GM18909 (cell line): ENCODE data around the gene EPHA3.

ENCODE experiments used
- ATAC-seq: cut with Tn5 transposase; IDR thresholded peaks from one replicate; pipeline ENCODE4 v1.9.1; 2021; ENCODE audit warnings: mild to moderate bottlenecking; ENCODE audit not compliant: unreplicated experiment, poor library complexity

EPHA3 gene

DNA sequence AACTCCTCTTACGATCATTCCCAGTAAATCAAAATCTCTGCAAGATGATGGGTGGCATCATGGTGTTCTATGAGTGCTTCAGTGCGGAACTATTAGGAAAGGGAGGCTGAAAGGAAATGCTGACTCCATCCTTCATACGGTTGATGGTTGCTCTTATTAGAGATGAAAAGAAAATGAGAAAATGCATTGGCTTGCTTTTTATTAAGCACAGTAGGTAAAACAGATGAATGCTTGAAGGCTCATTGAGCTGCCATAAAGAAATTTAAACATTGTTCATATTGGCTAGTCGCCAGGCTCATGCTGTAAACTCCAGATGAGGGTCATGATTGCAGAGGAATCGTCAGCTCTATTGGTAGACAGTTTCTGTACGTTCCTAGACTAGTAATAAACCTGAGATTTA is 115.8 kb downstream of the EPHA3 start:
- no peak for ATAC-seq

DNA sequence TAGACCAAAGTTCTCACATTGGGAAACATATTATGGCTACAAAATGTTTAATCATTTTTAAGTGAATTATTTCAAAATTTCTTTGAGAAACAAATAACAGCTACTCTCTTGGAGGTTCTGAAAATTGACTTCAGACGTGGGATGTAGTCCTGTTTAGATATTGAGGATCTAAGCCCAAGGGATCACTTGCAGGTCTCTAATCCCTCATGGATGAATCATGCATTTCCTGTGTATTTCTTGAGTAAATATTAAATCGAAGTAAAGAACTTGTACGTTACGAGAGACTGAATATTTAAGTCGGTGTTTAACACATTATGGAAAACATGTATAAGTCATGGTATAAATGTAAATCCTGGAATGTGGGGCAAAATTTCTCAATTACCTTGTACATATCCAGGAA is 119.8 kb downstream of the EPHA3 start:
- ATAC-seq: no peak

DNA sequence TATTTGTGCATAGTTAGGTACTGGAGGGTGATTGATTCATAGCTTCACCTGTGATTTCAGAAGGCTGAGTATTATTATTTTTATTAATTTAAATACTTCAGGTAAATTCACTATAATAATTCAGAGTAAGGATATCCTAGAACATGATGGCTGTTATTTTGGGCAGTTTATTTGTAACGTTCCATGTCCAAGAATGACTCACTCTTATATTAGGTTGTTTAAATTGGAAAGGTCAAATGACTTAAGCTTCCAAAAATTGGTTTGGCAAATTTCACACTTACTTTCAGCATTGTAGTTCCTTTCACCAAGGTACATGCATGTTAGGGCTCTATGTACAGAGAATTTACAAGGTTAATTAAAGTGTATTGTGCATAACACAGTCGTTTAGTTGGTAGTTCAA is 120.2 kb downstream of the EPHA3 start:
- ATAC-seq: no peak

DNA sequence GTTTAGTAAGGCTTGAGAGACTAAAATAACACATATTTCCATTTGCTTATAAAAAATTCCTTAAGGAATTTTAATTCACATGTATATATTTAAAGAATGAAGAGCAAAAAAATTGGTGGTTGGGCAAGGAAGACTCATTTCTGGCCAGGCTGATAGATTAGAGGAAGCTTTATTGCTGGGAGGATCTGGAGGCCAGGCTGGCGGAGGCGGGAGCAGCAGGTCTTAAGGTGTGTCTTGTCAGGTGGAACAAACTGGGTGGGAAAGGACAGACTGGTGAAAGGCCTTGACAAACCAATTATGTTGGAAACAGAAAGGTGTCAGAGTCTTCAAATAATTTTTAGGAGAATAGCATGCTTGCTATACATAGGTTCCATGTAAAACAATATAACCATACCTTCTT is 124.7 kb downstream of the EPHA3 start:
- no peak for ATAC-seq

DNA sequence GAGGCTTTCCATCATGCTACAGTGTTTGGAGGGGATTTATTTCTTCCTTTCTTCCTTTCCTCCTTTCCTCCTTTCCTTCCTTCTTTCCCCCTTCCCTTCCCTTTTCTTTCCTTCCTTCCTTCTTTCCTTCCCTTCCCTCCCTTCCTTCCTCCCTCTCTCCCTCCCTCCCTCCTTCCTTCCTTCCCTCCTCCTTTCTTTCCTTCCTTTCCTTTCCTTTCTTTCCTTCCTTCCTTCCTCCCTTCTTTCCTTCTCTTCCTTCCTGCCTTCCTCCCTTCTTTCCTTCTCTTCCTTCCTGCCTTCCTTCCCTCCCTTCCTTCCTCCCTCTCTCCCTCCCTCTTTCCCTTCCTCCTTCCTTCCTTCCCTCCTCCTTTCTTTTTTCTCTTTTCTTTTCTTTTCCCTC is 127.2 kb downstream of the EPHA3 start:
- ATAC-seq: no peak

DNA sequence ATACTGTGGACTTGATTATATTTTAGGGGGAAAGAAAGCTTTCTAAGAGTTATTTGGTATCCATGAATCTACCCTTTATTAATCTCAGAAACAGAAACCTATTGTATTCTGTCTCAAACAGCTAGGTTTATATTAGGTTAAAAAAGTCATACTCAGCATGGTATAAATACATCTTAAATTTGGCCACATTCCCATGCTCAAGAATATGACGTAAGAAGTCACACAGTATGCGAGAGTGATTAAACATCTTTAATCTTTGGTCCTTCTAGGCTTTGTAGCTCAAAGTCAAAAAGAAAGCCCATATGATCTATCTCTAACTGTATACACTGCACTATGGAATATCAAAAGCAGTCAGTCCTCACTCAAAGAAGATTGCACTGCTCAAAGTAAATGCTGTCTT is 131.4 kb downstream of the EPHA3 start:
- no peak for ATAC-seq

DNA sequence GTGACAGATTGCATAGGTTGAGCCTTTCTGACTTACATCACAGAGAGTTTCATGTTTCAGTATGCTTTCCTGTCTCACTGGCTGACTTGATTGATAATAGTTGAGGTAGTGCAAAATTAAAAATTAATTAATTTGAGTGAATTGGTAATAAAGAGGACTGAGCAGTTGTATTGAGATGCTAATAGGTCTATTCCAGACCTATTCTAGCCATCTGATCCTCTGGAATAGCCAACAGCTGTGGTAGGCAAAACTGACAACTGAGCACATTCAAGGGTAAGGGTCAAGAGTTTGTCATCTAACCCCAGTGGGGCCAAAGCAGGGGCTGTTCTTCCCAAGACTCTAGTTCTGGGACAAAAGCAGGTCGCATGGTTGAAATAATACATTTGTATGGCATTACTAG is 132.4 kb downstream of the EPHA3 start:
- ATAC-seq: no peak

DNA sequence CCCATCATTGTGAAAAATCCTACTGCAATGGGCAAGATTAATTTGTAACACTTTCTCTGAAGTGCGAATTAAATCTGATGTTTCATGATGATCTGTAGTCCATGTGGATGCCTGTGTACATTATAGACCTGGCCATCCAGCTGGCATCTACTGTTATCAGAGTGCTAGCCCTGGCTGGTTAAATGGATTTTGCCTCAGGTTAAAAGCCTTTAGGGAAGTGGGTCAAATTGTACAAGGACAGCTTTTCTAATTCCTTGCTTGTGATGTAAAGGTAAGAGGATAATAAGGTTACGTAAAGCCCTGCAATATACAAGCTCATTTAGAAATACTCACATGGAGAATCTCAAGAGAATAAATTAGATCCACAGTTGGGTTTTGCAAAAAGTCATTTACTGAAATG is 138.2 kb downstream of the EPHA3 start:
- no peak for ATAC-seq

DNA sequence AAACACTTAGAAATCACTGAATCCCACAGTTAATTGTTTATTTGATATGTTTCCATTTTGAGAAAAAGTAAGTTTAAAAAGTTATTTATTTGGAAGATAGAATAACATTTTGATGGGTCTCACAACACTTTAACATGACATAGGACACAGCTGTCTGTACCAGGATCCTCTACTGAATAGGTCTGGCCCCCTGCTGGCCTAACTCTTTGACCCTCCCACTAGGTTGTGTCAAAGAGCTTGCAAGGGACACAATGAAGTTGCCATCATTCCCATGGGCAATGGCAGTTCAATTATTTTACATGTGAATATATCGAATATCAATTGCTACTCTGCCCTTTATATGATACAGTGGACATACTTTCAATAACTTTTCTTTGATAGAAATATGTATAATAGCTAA is 138.9 kb downstream of the EPHA3 start:
- ATAC-seq: no peak

DNA sequence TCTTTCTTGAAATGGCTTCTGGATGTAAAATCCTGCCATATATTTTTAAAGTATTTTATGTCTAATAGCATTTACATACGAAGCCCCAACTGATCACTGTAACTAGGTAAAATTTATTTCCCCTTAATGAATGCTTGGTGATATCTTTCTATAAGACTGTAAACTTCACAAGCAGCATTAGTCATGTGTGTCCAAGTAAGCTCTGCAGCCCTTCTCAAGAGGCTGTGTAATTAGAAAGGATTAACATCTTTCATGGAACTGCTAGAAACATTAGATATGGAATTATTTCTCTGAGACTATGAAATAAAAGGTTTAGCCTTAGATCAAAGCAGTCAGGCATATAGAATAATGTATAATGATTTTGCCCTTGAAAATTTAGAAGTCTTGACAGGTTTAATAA is 143.3 kb downstream of the EPHA3 start:
- ATAC-seq: no peak

DNA sequence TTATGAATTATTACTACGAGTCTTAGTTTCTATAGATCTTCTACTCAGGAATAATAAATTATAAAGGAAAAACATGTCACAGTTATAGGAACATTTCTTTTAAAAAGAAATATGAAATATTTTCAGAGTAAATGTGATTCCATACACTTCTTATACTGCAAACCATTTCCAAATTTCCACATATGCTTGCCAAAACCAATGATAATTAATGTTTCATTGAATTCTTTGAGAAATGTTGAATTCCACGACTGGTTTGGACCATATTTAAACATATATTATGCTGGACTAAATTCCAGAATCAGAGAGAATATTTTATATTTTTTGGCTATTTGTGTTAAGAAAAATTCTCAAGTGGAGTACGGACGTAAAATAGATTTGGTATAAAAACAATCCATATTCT is 144.6 kb downstream of the EPHA3 start:
- ATAC-seq: no peak

DNA sequence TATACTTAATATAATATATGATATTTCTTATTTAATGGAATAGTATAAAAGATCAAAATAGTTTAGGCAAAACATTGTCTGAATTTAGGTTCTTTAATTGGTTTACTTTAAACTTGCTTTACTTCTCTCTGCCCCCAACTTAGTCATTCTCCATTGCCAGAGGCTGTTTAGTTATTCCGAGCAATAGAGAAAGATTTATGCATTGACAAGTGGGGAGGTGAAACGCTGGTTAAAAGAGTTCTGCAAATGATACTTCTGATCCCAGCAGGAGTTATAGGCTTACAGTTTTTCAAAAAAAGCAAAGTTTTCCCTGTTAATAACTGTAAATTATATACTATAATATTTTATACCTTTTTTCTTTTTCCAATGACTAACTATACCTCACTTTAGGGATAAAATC is 145.4 kb downstream of the EPHA3 start:
- no peak for ATAC-seq

DNA sequence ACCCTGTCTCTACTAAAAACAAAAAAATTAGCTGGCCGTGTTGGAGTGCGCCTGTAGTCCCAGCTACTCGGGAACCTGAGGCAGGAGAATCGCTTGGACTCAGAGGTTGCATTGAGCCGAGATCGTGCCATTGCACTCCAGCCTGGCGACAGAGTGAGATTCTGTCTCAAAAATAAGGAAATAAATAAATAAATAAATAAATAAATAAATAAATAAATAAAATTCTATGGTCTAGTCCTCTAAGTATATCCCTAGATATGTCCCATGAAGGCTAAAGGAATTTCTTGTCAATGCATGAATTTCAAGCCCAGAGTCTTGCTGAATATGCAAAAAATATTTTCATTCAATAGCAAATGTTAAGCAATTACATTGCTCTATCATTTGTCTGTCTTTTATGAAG is 149.0 kb downstream of the EPHA3 start:
- ATAC-seq: no peak

DNA sequence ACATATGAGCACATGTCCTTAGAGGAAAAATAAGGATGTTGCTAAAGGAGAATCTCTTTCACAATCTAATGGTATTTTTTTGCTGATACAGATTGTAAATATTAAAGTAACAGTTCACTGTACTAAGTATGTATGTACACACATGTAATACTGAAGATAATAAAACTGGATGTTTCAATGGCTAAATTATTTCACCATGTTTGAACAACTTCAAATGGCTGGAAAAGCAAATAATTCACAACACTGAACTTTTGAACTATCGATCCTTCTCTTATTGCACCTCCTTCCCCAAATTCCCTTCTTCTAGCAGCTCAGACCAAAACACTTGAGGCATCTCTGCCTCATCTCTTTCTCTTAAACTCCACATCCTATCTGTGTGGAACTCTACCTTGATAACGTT is 149.5 kb downstream of the EPHA3 start:
- ATAC-seq: no peak

DNA sequence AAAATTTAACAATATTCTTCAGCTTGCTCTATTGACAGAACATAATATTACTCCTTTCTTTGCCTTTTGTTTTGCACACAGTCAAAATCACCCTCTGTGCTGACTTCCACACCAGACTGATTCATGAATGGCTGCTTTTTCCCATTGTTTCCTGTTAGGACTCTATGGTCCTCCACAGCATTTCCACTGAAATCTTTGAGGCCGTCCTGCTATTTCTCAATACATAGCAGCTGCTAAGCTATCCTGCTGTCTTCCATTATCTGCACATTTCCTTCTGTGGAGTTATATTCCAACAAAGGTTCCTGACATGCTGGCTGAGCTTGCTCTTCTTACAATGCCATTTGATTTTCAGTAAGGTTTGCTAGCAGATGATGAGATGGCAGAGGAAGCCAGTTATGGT is 153.3 kb downstream of the EPHA3 start:
- ATAC-seq: no peak

DNA sequence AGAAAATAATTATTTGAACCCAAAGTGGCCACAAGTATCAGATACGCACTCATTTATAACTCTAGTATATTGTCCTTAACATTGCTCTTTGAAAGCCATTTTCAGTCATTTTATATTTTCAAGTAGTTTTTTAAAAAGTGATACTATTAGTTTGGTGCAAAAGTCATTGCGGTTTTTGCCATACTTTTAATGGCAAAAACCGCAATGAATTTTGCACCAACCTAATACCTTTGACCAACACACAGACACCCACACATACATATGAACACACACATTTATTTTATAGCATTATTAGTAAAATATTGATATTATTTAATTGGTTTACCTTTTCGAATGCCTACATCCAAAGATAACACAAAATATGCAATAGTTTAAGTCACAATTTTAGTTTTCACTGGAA is 154.3 kb downstream of the EPHA3 start:
- no peak for ATAC-seq

DNA sequence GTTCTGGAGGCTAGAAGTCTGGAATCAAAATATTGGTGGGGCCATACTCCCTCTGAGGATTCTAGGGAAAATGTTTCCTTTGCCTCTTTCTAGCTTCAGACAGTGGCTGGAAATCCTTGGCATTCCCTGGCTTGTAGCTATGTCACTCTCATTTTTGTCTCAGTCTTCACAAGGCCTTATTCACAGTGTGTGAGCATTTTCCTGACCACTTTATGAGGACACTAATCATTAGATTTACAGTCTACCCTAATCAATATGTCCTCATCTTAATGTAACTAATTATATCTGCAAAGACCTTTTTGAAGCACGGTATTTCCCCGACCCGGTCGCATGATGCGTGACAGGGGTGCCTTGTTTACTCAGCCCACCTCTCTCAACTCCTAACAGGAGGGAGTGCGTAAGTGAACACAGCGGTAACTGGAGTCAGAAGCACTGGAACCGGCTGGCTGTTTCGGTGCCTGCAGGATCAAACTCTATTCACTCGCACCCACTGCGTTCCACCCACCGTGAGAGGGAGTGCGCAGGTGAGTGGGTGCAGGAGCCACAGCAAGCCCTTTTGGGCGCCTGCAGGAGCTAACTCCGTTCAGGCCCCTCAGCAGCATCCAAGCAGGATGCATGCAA is 155.0 kb downstream of the EPHA3 start:
- ATAC-seq: no peak

DNA sequence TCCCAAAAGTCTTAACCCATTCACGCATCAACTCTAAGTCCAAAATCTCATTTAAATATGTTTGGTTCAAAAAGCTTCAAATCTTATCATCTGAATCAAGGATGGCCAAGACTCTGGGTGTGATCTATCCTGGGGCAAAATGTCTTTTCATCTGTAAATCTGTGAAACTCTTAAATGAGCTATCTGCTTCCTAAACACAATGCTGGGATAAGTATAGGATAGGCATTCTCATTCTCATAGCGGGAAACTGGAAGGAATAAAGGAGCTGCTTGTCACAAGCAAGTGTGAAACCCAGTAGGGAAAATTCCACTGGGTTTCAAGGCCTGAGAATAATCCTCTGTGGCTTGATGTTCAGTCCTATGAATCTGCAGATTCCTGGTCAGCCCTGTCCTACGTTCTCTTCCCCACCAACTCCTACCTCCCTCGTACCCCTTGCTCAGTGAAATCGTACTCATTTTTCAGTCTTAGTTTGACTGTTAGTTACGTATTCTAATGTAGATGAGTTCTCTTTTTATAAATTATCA is 156.7 kb downstream of the EPHA3 start:
- no peak for ATAC-seq

DNA sequence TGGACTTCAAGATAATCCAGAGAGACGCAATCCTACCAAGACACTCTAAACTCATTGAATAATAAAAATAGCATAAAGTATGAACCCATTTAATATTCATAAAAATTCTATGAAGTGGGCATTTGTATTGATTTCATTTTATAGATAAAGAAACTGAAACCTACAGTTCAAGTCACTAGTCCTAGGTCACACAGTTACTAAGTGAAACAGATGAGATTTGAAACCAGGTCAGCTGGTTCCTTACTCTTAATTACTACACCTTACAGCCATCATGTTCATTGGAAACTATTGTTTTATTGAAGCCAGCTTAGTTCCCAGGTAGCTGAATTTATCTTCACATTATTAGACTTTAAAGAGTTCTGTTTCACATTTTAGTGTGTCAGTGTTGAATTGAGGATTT is 158.7 kb downstream of the EPHA3 start:
- no peak for ATAC-seq

DNA sequence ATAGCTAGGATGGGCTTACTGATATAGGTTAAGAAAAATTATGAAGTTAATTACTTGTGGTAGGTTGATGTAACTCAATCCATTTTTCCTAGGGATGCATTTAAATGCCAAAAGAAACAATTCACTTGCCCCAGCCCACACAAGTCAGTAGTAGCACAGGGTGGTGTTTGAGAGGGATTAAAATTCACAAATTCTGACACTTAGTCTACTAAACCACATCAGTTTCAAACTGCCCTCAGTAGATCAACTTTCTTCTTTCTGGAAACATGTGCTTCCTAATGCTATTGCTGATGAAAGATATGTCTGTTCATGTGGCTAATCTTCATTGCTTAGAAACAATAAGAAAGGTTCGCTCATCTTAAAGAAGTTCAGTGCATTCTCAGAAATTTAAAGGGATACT is 160.6 kb downstream of the EPHA3 start:
- no peak for ATAC-seq

DNA sequence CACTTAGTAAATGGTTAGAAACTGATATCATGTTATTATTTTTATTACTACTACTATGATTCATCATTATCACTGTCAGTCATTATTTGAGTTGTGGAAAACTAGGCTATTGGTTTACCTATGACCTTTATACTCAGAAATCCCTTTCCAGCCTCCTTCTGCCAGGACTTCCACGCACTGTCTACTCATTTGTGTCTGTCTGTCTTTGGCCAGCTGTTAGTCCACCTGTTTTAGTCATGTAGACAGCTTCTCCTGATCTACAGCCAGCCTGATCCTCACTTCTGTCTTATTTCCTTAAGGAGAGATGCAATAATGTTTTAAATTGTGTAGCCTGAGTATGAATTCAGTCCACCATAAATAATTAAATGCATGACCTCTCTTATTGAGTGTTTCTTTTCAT is 162.8 kb downstream of the EPHA3 start:
- ATAC-seq: no peak

DNA sequence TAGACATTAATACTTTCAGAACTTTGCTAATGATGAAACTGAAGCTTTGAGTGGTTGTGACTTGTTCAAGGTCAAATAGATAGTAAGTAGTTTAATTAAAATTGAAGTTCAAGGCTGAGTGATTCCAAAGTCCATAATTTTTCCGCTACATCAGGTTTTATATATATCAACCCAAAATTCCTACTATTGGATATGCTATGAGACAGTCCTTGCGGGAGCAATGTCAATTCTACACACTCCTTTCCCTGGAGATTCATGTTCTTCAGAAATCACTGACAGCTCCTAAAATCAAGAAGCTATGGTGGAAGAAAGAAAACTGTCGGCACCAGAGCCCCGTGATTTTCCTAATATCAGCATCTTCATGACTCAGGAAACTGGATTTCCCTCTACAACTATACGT is 167.6 kb downstream of the EPHA3 start:
- ATAC-seq: no peak

DNA sequence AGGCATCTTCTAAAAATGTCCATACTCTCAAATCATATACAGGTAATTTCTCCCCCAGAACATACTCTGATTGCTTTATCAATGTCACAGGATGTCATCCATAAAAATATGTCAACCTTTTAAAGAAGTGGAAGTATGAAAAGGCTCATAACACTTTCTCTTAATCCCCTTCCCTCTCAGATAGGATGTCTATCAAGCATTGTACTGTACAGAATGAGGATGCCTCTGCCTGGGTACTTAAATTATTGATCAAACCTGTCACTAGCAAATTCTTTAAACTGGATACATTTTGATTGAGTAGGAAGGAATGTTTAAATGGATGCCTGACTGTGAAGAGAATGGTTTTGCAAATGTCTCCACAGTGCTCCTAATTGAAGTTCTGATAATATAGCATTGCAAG is 168.7 kb downstream of the EPHA3 start:
- ATAC-seq: no peak
